NK-92 (cell line): Measurements from ENCODE around the gene EFCAB6.

Experiments used
- DNase-seq: peaks from one replicate; lab custom pipeline; 2025; ENCODE audit not compliant: unreplicated experiment; lab: John Stamatoyannopoulos, UW

Gene EFCAB6

DNA sequence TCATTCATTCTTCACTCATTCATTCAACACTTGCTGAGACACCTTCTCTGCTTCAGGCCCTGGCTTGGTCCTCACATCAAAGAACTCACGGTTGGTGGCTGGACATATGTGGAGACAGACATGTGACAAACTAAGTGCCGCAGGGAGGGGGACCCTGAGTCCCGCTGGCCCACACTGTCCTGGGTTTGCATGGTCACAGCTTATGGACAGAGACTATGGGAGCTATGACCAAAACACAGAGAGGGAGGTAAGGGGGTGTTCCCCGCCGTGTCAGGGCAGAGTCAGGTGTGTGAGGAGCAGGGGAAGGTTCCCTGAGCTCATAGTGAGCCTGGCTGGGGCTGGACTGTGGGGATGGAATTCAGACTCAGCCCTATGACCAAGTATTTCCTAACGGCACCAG is 277.2 kb downstream of the EFCAB6 start:
- no peak for DNase-seq

DNA sequence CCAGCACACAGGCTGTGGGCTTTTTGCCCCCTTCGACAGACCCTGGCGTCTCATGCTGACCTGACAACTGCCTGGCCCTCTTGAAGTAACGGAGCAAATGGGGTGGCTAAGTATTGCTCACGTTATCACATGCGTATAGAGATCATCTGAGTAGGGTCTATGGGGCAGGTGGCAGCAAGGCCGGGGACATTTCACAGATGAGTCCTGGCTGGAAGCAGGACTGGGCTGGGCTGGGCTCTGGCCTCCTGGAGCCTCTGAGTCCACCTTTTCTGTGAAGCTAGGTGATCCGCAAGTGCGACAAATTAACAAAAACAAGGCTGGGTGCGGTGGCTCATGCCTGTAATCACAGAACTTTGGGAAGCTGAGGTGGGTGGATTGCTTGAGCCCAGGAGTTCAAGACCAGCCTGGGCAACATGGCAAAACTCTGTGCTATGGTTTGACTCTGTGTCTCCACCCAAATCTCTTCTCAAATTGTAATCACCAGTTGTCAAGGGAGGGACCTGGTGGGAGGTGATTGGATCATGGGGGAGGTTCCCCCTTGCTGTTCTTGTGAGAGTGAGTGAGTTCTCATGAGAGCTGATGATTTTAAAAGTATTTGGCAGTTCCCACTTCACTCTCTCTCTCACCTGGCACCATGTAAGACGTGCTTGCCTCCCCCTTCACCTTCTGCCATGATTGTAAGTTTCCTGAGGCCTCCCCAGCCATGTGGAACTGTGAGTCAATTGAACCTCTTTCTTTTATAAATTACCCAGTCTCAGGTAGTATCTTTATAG is 278.3 kb downstream of the EFCAB6 start:
- no peak for DNase-seq

DNA sequence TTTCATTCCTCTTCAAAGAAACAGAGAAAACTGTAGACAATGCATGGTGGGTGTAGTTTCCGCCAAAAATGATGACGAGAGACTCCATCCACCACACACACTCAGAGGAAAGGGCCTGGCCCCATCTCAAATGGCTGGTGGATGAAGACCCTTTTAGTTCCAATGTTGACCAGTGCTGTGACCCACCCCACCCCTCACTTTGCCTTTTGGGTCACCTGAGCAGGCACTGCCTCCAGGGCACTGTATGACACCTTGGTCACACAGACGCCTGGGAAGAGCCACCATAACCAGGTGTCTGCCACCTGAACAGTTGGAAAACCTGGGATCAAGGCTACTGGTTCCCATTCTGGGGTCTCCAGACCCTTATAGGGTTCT is 279.0 kb downstream of the EFCAB6 start:
- DNase-seq, result no peak

DNA sequence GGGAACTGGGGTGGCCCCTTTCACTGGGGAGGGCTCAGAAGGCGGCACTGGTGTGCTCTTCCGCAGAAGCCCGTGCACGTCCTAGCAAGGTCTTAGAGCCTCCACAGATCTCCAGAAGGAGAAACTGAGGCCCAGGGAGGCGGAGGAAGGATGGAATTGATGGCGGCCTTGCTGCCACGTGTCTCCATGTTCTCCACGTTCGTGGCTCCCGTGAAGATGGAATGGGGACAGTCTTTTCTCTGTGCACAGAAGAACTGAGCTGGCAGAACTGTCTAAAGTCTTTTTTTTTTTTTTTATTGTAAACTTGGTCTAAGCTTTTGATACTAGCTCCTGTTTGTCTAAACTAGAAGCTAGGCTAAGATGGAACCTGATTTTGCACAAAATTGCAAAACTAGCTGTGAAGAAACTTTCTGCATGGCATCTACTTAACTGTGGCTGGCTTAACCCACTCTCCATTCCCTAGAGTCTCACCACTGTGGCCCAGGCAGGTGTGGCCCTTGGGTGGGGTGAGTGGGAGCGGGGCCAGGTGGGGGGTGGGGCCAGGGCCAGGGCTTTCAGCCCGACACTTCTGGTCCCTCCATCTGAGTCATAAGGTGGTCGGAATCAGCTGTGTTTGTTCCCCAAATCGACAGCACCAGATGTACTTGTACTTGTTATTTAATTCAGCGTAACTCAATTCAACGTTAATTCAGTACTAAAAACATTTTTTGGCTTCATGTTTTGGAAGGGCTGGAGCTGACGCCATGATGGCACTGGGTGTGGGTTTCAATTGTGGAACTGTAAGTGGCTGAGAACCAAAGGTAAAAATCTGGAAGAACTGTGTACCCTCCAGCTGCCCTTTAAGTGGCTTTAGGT is 279.6 kb downstream of the EFCAB6 start:
- no peak for DNase-seq

DNA sequence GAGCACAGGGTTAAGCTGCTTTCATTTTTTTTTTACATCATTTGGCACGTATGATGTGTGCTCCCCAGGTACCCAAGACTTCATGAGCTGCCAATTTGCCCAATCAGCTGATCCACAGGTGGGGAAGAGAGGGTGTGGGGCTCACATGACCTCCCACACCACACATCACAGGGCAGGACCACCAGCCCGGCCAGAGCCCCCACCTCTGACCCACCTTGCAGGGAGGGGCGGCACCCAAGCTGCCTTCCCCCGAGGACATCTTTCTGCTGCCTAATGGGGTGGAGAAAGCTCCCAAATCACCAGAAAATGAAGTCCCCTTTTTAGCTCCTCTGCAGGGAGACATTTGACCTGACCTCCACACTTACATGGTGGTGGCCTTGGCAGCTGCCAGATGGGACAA is 280.5 kb downstream of the EFCAB6 start:
- DNase-seq, result no peak

DNA sequence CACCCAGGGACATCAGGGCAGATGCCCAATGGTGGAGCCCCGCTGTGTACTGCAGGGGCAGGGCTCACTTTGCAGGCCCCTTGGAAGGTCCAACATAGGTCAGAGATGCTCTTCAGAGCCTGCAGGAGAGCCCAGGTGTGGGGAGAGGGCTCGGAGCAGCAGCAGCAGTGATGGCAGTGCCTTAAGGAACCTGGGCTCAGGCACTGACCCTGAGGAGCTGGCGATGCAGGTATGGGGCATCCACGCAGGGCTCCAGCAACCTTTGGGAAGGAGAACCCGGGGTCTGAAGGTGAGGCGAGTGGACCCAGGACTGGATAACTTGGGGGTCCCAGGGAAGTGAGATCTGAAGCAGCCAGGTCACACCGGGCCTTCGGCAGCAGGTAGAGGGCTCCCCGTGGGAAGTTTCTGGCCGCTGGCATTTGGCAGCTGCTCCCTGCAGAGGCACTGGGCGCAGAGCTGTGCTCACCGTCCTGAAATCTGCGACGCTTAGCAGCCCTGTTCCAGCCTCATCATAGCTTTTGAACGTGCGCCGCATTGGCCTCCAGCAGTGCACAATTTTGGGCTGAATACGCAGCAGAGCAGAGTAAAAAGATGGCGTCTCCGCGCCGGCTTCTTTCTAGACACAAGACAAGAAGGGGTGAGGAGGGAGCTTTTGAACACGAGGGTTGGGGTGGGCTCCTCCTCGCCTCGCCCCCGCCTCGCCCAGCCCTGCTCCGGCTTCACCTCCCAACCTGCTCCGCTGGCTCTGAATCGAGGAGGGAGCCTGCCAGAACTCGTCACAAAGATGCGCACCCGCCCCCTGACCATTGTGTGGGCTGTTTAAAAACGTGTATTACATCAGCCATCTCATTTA is 281.5 kb downstream of the EFCAB6 start:
- no peak for DNase-seq

DNA sequence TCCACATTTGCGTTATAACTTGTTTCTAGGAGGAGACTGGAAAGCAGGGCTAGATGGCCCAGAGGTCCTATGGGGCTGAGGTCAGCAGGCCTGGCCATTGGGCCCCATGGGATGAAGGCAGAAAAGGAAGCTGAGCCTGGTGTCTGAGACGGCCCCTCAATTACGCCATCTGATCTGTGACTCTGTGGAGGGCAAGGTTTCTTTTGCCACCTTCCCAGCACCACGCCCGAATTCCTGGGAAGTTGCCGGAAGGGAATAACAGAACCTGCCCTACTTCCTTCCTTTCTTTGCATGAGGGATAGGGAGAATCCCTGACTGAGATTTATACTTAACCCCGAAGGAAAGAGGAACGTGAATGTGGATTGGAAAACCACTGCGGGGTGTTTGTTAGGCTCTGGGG is 282.2 kb downstream of the EFCAB6 start:
- DNase-seq, result no peak

DNA sequence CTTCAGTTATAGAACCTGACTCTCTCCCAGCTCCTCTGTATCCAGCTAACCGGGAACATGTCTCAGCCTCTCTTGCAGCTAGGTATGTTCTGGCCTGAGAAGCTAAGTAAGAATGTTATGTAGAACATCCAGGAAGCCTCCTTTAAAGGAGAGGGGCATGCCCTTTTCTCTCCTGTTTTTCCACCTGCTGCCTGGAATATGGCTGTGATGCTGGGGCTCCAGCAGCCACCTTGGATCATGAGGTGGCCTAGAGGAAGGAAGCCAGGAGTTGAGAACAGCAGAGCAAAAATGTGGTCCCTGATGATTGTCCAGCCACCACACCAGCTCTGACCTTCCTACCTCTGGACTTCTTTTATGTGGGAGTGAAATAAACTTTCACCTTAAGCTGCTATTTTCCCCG is 282.6 kb downstream of the EFCAB6 start:
- DNase-seq, result no peak

DNA sequence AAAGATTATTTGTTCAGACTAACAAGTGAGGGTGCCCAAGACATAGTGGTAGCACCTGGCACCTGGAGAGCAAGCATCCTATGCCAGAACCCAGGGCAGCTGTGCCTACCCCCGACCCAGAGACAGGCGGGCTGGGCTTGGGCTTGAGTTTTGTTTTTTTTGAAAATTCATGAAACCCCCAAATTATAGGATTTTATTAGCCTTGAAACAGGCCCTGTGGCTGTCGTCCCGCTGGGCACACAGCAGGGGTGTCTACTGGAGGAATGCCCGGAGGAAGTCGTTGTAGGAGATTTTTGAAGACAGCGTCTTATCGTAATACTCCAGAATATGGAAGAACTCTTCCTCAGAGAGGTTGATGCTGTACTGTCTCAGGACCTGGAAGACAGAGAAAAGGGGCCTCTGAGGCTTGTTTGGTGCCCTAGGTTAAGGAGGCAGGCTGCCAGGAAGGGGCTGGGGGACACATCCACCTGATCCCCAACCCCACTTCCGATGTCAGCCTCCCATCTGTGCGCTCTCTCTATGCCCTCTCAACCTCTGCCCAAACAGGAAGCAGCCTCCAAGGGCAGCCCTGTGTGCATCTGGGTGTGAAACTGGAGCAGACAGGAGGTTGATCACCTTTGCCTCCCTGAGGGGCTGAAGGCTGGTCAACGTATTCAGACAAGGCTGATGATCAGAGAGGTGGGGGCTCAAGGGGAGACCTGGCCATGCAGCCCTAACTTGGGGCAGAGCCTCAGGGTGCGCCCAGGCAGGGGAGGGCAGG is 283.3 kb downstream of the EFCAB6 start:
- DNase-seq, result no peak

DNA sequence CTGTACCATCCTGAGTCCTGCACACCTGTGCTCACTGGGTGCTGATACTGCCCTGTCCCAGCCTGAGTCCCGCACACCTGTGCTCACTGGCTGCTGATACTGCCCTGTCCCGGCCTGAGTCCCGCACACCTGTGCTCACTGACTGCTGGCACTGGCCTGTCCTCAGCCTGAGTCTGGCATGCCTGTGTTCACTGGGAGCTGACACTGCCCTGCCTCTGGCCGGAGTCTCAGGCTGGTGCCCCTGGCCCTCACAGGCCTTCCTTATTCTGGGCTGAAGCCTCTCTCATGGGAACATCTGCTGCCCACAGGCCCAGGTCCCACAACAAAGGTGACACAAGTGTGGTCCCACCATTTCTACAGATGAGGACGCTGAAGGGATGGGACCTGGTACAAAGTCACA is 285.2 kb downstream of the EFCAB6 start:
- DNase-seq, result no peak

DNA sequence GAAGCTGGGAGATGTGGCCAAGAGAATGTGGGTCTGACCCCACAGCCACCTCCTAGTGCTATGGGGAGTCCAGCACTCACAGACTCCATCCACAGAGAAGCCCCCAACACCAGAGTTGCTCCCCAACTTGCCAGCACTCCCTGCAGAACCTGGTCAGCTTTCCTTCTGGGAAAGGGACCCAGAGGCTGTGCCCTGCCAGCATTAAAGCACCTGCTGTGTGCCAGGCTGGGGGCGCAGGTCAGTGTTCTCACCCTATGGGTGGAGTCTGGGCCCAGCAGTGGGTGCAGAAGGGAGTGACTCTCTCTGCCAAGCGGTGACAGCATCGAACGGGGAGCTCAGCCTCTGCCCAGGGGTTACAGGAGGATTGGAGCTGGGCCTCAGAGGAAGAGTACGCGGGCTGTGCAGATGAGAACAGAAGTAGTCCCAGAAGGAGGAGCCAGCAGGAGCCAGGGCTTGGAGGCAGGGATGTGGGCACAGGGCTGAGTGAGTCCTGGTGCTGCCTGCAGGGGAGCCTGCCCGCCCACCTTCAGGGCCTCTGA is 285.9 kb downstream of the EFCAB6 start:
- no peak for DNase-seq

DNA sequence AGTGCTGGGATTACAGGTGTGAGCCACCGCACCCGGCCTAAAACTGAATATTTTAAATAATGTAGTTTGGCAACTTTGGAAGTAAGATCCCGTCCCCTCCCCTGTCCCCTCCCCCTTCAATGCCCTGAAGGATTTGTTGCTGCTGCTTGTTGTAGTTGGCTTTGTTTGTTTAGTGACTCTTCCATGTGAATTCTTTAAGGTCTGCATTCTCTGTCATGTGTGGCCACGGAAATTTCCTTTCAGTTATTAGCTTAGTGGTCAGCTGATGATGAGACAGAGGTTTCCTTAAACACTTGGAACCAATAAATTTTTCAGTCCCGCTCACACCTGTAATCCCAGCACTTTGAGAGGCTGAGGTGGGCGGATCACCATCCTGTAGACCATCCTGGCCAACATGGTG is 290.4 kb downstream of the EFCAB6 start:
- DNase-seq, result no peak

DNA sequence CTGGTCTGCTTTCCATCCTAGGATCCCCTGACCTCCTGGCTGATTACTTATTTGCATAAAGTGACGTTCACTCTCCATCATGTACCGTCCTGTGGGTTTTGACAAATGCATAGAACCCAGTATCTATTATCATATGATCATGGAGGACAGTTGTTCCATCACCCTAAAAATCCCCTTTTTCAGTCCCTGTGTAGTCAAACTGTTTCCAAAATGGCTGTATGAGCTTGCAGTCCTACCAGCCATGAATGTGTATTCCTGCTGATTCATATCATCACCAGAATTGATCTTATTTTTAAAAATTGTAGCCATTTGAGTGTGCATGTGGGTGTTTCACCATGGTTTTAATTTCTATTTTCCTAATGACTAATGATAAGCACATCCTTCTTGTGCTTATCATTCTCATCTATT is 291.5 kb downstream of the EFCAB6 start:
- no peak for DNase-seq

DNA sequence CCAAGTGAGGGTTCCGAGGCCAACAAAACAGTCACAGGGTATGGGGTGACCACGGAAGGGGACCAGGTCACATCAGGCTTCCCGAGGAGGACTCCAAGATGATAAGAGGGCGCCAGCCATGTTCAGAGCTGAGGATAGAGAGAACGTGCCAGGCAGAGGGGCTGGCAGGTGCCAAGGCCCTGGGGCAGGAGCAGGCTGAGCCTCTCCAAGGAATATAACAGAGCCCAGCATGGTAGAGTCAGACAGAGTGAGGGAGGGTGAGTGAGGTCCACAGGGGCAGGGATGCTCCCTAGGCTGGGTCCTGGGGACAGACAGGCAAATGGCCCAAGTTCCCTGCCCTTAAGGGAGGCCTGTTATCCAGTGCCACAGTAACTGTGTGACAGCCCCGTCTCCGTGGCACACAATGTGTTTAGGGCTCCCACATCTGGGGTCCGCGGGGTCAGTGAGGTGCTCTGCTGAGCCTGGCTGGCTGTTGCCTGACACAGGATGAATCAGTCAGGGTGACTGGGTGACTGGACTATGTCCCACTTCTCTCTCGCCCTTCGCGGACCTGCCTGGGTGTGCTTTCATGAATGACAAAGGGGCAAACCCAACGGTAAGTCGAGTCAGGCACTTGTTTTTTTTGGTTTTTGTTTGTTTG is 295.0 kb downstream of the EFCAB6 start:
- no peak for DNase-seq

DNA sequence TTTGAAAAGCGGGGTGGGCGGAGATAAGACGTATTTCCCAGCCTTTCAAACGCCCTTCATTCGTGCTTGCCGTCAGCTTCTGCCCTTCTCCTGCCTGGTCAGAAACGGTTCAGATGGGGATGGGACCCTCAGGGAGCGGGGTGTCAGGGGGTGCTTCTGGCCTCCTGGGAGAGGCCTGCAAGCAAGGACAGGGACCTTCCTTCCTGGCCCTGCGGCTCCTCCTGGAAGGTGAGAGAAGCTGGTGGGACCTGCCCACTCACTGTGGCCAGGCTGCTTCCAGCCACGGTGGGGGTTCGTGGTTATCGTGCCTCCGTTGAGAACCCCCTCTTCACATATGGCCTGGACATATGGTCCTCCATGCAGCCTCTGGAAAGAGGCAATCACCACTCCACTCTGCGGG is 295.7 kb downstream of the EFCAB6 start:
- no peak for DNase-seq

DNA sequence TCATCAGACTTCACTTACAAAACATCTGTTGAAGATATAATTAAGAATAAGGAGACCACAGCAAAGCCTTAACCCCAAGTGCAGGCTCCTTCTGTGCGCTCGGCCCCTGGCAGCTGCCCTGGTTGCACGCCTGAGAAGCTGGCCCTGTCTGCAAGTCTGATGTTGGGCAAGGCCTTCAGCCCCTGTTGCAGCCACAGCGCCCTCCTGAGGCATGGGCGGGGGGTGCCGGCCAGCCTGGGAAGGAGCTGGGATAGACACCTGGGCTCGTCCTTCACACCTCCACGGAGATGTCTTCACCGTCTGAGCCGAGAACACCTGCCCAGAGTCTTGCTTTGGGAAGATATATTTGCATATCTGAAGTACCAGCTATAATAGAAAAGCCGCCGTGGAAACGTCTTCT is 296.2 kb downstream of the EFCAB6 start:
- no peak for DNase-seq

DNA sequence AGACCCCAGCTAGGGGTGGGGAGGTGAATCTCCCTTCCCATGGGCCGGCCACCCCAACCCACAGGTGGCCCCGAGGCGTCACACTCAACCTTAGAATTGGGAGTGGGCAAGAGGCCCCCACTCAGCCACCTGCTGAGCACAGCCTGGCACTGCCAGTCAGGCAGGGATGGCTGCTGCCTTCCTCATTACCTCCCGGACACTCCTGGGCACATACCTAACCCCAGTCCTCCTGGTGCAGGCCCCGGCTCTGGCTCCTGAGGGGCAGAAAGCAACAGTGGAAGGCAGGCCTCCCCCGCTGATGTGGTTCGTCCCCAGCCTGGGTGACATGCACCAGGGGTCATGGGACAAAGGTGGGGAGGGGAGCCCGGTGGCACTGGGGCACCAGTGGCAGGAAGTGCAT is 296.7 kb downstream of the EFCAB6 start:
- no peak for DNase-seq

DNA sequence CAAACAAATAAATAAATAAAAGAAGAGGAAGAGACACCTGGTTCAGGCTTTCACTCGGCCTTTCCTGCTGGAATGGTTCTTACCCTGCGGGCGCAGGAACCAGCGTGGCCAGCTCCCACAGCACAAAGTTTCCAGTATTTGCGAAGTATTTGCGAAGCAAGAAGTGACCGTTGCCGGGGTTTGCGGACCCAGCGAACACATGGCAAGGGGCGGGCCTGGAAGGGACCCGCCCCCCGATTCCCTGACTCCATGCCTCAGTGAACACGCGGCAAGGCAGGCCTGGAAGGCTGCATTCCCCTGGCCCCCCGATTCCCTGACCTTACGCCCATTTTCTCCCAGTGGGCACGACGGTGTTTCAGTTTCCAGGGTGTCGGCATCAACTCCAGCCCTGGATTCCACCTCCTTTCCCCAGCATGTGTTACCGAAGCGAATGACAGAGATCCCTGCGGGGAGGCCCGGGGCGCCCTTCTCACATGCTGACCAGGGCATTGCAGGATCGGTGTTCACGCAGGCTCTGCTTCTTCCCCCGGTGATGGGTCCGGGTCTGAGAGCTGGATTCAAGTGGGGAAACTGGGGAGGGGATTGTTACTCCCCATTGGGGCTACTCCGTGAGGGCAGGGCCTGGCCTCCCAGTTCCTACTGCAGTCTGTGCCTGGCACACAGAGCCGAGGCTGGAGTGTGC is 297.5 kb downstream of the EFCAB6 start:
- no peak for DNase-seq

DNA sequence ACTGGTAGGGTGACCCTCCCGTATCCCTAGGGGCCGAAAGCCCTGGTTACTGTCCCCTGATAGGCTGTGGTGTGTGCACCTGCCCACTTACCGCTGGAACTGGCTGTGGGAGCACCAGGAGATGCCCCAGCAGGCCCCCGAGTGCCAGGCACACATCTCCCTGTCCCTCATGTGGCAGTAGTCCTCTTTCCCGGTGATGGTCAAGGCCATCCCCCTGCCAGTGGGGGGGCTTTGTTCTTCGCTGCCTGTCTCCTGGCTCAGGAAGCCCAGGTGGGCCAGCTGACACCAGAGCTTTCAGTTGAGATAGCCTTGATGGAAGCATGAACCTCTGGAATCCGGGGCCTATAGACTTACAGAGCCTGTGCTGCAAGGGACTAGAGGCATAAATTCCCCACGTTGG is 299.8 kb downstream of the EFCAB6 start:
- DNase-seq, result no peak
